ENCODE results near the gene NRSN1. TPM values are rescaled to one million over a fixed set of nuclear protein-coding genes. Genes with fewer than 3 reads are reported as not detected.

NRSN1 gene, protein sequence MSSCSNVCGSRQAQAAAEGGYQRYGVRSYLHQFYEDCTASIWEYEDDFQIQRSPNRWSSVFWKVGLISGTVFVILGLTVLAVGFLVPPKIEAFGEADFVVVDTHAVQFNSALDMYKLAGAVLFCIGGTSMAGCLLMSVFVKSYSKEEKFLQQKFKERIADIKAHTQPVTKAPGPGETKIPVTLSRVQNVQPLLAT
- total RNA-seq (not detected), polyA plus RNA-seq (not detected)

DNA sequence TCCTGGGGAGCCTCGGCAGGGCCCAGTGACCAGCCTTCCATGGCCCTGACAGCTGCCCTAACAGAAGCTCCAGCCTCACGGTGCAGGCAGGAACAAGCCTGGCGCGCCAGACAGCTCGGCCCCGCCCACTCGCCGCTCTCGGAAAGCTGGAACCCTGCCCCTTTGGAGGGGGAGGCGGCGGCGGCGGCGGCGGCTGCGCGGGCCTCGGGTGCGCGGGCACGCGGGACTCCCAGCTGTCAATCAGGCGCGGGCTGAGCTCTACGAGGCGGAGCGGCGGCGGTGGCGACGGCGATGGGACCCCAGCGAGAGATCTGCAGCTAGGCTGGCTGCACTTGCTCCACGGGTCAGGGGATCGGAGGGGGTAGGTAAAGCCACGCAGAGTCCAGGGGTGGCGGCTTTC, at the start of gene NRSN1:
Gene NRSN1, plus strand, starts transcription at position 236 of the 400 bp plus-strand sequence. CDS start 8,113 bp downstream, outside the sequence.
- Mint-ChIP-seq H3K4me1 (peaks cover 2 to 3% (median 2%) of the 10 kb centered on the region in 3 donors), H3K27me3 (peaks cover 15 to 24% of the 10 kb centered on the region in 2 donors), H3K27ac (no peak within 1 kb of the TSS), H3K36me3 (no peaks in the 10 kb centered on the region), H3K9me3 (peaks cover 0 to 5% (median 2%) of the 10 kb centered on the region in 5 donors), H3K4me3 (no peak within 1 kb of the TSS)
- no peaks in the 10 kb centered on the region for H3K27me3 ChIP-seq (ENCODE audit: insufficient read depth, low read length, poor library complexity, severe bottlenecking)
- H3K36me3 ChIP-seq (ENCODE audit: insufficient read depth, low read length) = no peaks in the 10 kb centered on the region
- POLR2A ChIA-PET = no interaction called here
- H3K9me3 ChIP-seq (ENCODE audit: low read length) = no peaks in the 10 kb centered on the region
- no peak within 1 kb of the TSS for H3K27ac ChIP-seq (ENCODE audit: low read depth, low read length)
- CTCF ChIA-PET = no interaction called here
- DNase-seq = no peak
- H3K4me1 ChIP-seq (ENCODE audit: insufficient read depth, low read length) = no peaks in the 10 kb centered on the region
- no peak within 1 kb of the TSS for H3K4me3 ChIP-seq (ENCODE audit: low read length)

DNA sequence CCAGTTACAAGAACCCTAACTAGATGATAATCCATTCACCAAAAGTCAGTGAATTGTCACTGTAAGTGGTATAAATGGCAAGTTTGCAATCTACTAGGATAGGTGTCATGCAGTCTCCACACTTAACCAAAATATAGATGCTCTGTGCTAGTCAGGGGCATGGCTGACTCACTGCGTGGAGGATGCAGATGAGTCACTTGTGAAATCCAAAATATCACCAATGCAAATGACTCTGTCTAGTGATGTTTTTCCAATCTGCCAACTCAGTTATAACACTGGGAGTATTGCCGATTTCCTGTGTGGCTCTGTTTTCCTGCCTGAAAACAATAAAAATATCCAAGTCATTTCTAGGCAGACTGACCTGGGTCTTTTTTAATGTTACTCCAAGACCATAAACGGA, 47.8 kb upstream of the NRSN1 start:
- Histone ChIP-seq H3K4me1 (ENCODE audit: insufficient read depth, low read length) (no peaks in the 10 kb centered on the region), H3K9me3 (ENCODE audit: low read length) (no peaks in the 10 kb centered on the region), H3K36me3 (ENCODE audit: insufficient read depth, low read length) (no peaks in the 10 kb centered on the region), H3K27me3 (ENCODE audit: insufficient read depth, low read length, poor library complexity, severe bottlenecking) (no peaks in the 10 kb centered on the region), H3K4me3 (ENCODE audit: low read length) (no peak overlapping the region), H3K27ac (ENCODE audit: low read depth, low read length) (no peak overlapping the region)
- Mint-ChIP-seq H3K36me3 (no peaks in the 10 kb centered on the region), H3K9me3 (peaks cover 0 to 10% (median 0%) of the 10 kb centered on the region in 5 donors), H3K27me3 (peaks cover 0 to 4% of the 10 kb centered on the region in 2 donors), H3K4me1 (no peaks in the 10 kb centered on the region), H3K27ac (no peak overlapping the region), H3K4me3 (no peak overlapping the region)
- CTCF ChIA-PET = no interaction called here
- DNase-seq = no peak
- POLR2A ChIA-PET = no interaction called here

DNA sequence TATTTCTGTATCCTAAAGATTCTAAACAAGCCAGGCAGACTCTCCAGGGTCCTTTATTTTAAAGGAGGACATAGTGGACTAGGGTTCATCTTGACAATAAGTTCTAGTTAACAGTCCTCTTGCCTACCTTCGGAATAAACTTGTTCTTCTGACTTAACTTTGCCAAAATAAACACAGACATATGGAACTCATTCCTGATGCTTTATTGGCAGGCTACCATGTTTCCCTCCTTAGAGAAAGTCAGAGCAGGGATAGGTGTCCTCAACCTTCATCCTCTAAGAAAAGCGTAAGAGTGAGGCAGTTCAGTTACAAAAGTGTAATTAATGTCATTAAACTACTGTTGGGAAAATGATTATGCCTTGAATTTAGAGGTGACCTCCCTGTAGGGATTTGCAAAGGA, 46.9 kb upstream of the NRSN1 start:
- Mint-ChIP-seq H3K27me3 (peaks cover 0 to 4% of the 10 kb centered on the region in 2 donors), H3K36me3 (no peaks in the 10 kb centered on the region), H3K27ac (no peak overlapping the region), H3K4me1 (no peaks in the 10 kb centered on the region), H3K9me3 (peaks cover 0 to 10% (median 0%) of the 10 kb centered on the region in 5 donors), H3K4me3 (no peak overlapping the region)
- H3K9me3 ChIP-seq (ENCODE audit: low read length) = no peaks in the 10 kb centered on the region
- POLR2A ChIA-PET = no interaction called here
- no peaks in the 10 kb centered on the region for H3K36me3 ChIP-seq (ENCODE audit: insufficient read depth, low read length)
- no peak overlapping the region for H3K4me3 ChIP-seq (ENCODE audit: low read length)
- CTCF ChIA-PET = no interaction called here
- DNase-seq = no peak
- no peaks in the 10 kb centered on the region for H3K4me1 ChIP-seq (ENCODE audit: insufficient read depth, low read length)
- H3K27me3 ChIP-seq (ENCODE audit: insufficient read depth, low read length, poor library complexity, severe bottlenecking) = no peaks in the 10 kb centered on the region
- H3K27ac ChIP-seq (ENCODE audit: low read depth, low read length) = no peak overlapping the region

DNA sequence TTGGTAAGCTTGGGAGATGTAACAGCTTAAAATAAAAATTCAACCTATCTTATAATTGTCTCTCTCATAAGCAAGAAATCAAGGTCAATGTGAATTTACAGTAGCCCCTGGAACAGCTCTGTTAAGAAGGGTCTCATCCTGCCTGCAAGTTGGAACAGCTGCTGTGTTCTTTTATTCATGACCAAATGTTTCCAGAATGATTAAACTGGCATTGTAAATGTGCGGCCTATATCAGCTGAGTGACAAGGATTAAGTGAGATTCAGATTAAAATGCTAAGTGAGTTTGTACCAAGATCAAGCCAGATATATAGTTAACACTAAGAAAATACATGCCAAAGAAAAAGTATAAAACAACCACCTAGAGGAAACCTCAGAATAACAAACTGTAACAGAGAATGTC, 45.3 kb upstream of the NRSN1 start:
- Mint-ChIP-seq H3K4me1 (no peaks in the 10 kb centered on the region), H3K9me3 (peaks cover 0 to 10% (median 0%) of the 10 kb centered on the region in 5 donors), H3K27me3 (peaks cover 0 to 4% of the 10 kb centered on the region in 2 donors), H3K36me3 (no peaks in the 10 kb centered on the region), H3K27ac (no peak overlapping the region), H3K4me3 (no peak overlapping the region)
- ChIA-PET CTCF (no interaction called here), POLR2A (no interaction called here)
- DNase-seq = no peak
- no peak overlapping the region for H3K4me3 ChIP-seq (ENCODE audit: low read length)
- no peaks in the 10 kb centered on the region for H3K4me1 ChIP-seq (ENCODE audit: insufficient read depth, low read length)
- no peaks in the 10 kb centered on the region for H3K36me3 ChIP-seq (ENCODE audit: insufficient read depth, low read length)
- H3K9me3 ChIP-seq (ENCODE audit: low read length) = no peaks in the 10 kb centered on the region
- H3K27me3 ChIP-seq (ENCODE audit: insufficient read depth, low read length, poor library complexity, severe bottlenecking) = no peaks in the 10 kb centered on the region
- no peak overlapping the region for H3K27ac ChIP-seq (ENCODE audit: low read depth, low read length)

DNA sequence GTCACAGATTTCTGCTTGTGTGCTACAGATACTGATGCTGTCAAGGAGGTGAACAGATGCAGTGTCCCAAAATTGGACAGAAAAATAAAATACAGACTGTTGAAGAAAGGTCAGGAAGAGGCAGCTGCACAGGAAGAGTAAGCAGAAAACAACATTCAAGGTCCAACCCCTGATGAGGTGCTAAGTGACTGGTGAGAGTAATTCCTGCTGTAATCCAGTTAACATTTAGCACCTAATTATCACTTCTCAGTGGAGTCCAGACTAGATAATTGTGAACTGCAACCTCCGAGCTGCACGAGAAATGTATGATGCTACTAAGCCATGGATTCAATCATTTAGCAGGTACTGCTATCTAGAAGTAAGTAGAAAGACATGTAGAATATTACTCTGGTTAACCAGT, 36.3 kb upstream of the NRSN1 start:
- Histone ChIP-seq H3K9me3 (ENCODE audit: low read length) (no peaks in the 10 kb centered on the region), H3K27me3 (ENCODE audit: insufficient read depth, low read length, poor library complexity, severe bottlenecking) (no peaks in the 10 kb centered on the region), H3K4me3 (ENCODE audit: low read length) (no peak overlapping the region), H3K4me1 (ENCODE audit: insufficient read depth, low read length) (no peaks in the 10 kb centered on the region), H3K27ac (ENCODE audit: low read depth, low read length) (no peak overlapping the region), H3K36me3 (ENCODE audit: insufficient read depth, low read length) (no peaks in the 10 kb centered on the region)
- peaks cover 0 to 2% (median 0%) of the 10 kb centered on the region in 5 donors for H3K9me3 Mint-ChIP-seq
- POLR2A ChIA-PET = no interaction called here
- no peaks in the 10 kb centered on the region for H3K4me1 Mint-ChIP-seq
- no peak overlapping the region for H3K27ac Mint-ChIP-seq
- CTCF ChIA-PET = no interaction called here
- peaks cover 0 to 3% of the 10 kb centered on the region in 2 donors for H3K27me3 Mint-ChIP-seq
- no peak for DNase-seq
- H3K36me3 Mint-ChIP-seq = no peaks in the 10 kb centered on the region
- no peak overlapping the region for H3K4me3 Mint-ChIP-seq

DNA sequence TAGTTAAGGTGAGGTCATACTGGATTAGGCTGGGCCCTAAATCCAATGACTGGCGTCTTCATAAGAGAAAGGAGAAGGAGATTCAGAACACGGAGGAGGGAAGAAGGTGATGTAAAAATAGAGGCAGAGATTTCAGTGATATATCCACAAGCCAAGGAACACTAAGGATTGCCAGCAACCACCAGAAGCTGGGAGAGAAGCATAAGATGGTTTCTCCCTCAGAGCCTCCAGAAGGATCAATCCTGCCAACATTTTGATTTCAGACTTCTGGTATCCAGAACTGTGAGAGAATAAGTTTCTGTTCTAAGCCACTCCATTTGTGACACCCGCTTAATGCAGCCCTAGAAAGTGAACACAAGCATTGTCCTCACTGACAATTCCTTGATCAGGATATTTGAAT, 33.6 kb upstream of the NRSN1 start:
- Mint-ChIP-seq H3K4me3 (no peak overlapping the region), H3K27me3 (peaks cover 3 to 8% of the 10 kb centered on the region in 2 donors), H3K36me3 (no peaks in the 10 kb centered on the region), H3K4me1 (no peaks in the 10 kb centered on the region), H3K27ac (no peak overlapping the region), H3K9me3 (peaks cover 0 to 2% (median 0%) of the 10 kb centered on the region in 5 donors)
- CTCF ChIA-PET = no interaction called here
- POLR2A ChIA-PET = no interaction called here
- Histone ChIP-seq H3K4me3 (ENCODE audit: low read length) (no peak overlapping the region), H3K4me1 (ENCODE audit: insufficient read depth, low read length) (no peaks in the 10 kb centered on the region), H3K27me3 (ENCODE audit: insufficient read depth, low read length, poor library complexity, severe bottlenecking) (no peaks in the 10 kb centered on the region), H3K36me3 (ENCODE audit: insufficient read depth, low read length) (no peaks in the 10 kb centered on the region), H3K27ac (ENCODE audit: low read depth, low read length) (no peak overlapping the region), H3K9me3 (ENCODE audit: low read length) (no peaks in the 10 kb centered on the region)
- no peak for DNase-seq

DNA sequence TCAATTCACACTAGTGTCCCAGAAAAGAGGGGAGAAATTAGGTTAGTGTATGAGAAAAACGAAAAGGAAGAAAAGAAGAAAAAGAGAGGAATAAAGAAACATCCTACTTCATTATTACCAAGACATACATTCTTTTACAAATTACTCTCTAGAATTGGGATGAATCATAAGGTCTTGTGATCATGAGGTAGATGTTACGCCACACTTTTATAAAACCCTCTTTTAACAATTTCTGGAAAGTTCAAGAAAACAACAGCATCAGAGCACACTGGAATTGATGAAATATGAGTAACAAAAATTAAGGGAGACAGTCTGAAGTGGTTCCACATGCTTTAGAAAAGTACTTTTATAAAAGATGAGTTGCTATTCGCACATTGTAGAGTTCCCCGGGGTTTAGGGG, 32.6 kb upstream of the NRSN1 start:
- peaks cover 0 to 2% (median 0%) of the 10 kb centered on the region in 5 donors for H3K9me3 Mint-ChIP-seq
- Histone ChIP-seq H3K4me3 (ENCODE audit: low read length) (no peak overlapping the region), H3K27me3 (ENCODE audit: insufficient read depth, low read length, poor library complexity, severe bottlenecking) (no peaks in the 10 kb centered on the region), H3K4me1 (ENCODE audit: insufficient read depth, low read length) (no peaks in the 10 kb centered on the region), H3K27ac (ENCODE audit: low read depth, low read length) (no peak overlapping the region), H3K9me3 (ENCODE audit: low read length) (no peaks in the 10 kb centered on the region), H3K36me3 (ENCODE audit: insufficient read depth, low read length) (no peaks in the 10 kb centered on the region)
- DNase-seq = no peak
- no peak overlapping the region for H3K27ac Mint-ChIP-seq
- ChIA-PET POLR2A (no interaction called here), CTCF (no interaction called here)
- no peaks in the 10 kb centered on the region for H3K36me3 Mint-ChIP-seq
- no peak overlapping the region for H3K4me3 Mint-ChIP-seq
- H3K27me3 Mint-ChIP-seq = peaks cover 3 to 8% of the 10 kb centered on the region in 2 donors
- H3K4me1 Mint-ChIP-seq = no peaks in the 10 kb centered on the region

DNA sequence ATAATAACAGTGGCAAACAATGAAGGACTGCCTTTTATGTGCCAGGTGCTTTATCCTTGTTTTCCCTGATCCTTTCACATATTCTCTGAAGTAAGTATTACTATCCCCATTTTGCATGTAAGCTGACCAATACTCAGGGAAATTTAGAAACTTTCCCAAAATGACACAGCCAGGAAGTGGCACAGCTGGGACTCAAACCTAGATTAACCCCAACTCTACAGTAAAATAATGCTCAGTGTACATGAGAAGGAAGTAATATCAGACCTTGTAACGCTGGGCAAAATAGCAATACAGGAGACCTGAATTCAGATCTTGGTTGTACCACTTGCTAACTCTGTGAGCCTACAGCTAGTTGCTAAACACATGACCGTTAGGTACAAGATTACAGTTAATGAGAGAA, 26.8 kb upstream of the NRSN1 start:
- H3K4me3 Mint-ChIP-seq = no peak overlapping the region

More for the DNA sequence above, 26.8 kb upstream of the NRSN1 start:
- no peak for DNase-seq
- Mint-ChIP-seq H3K36me3 (no peaks in the 10 kb centered on the region), H3K9me3 (no peaks in the 10 kb centered on the region), H3K27me3 (peaks cover under 1 to 8% of the 10 kb centered on the region in 2 donors), H3K27ac (no peak overlapping the region), H3K4me1 (no peaks in the 10 kb centered on the region)
- Histone ChIP-seq H3K4me3 (ENCODE audit: low read length) (no peak overlapping the region), H3K4me1 (ENCODE audit: insufficient read depth, low read length) (no peaks in the 10 kb centered on the region), H3K36me3 (ENCODE audit: insufficient read depth, low read length) (no peaks in the 10 kb centered on the region), H3K27me3 (ENCODE audit: insufficient read depth, low read length, poor library complexity, severe bottlenecking) (no peaks in the 10 kb centered on the region), H3K27ac (ENCODE audit: low read depth, low read length) (no peak overlapping the region), H3K9me3 (ENCODE audit: low read length) (no peaks in the 10 kb centered on the region)
- ChIA-PET CTCF (no interaction called here), POLR2A (no interaction called here)
